ENCODE measurements around the gene SV2B.

The SV2B gene

GRCh38 chr15:91307601-91308000, 207.5 kb downstream of the SV2B start:
- Histone ChIP-seq H4K20me1 (ENCODE audit: low read depth, low read length) (no peaks in the 10 kb centered on the region), H2AFZ (ENCODE audit: low read depth, low read length, severe bottlenecking) (no peak overlapping the region), H3F3A (ENCODE audit: insufficient read depth) (no peaks in the 10 kb centered on the region), H3K27me3 (ENCODE audit: low read length) (no peaks in the 10 kb centered on the region), H3K9me2 (replicated peaks; ENCODE audit: insufficient read depth, low read length) (no peaks in the 10 kb centered on the region), H3K79me2 (ENCODE audit: insufficient read depth, low read length) (no peaks in the 10 kb centered on the region), H3K36me3 (ENCODE audit: low read length) (no peaks in the 10 kb centered on the region), H3K4me3 (ENCODE audit: insufficient read depth, low read length, poor library complexity, severe bottlenecking) (no peak overlapping the region), H3K27ac (ENCODE audit: low read depth, low read length) (no peak overlapping the region), H3K9me3 (ENCODE audit: insufficient read depth, low read length) (no peaks in the 10 kb centered on the region), H3K4me2 (ENCODE audit: low read depth, low read length, poor library complexity, severe bottlenecking) (no peak overlapping the region), H3K9ac (ENCODE audit: low read length) (no peak overlapping the region)
- TF ChIP-seq CTCF (IDR thresholded peaks at IDR 0.05; ENCODE audit: insufficient read depth, low read length, poor library complexity, severe bottlenecking) (no peak), EZH2phosphoT487 (conservative IDR thresholded peaks at IDR 0.05; ENCODE audit: low read length) (no peak)

- TF ChIP-seq CTCF (IDR thresholded peaks at IDR 0.05; ENCODE audit: insufficient read depth, low read length, poor library complexity, severe bottlenecking) (no peak), EZH2phosphoT487 (conservative IDR thresholded peaks at IDR 0.05; ENCODE audit: low read length) (no peak)
- H3K9ac ChIP-seq (ENCODE audit: low read length) = no peak overlapping the region
- no peak overlapping the region for H3K4me3 ChIP-seq (ENCODE audit: insufficient read depth, low read length, poor library complexity, severe bottlenecking)
- no peaks in the 10 kb centered on the region for H3F3A ChIP-seq (ENCODE audit: insufficient read depth)
- no peaks in the 10 kb centered on the region for H3K9me2 ChIP-seq (replicated peaks; ENCODE audit: insufficient read depth, low read length)
- no peaks in the 10 kb centered on the region for H3K9me3 ChIP-seq (ENCODE audit: insufficient read depth, low read length)
- H3K79me2 ChIP-seq (ENCODE audit: insufficient read depth, low read length) = no peaks in the 10 kb centered on the region
- no peak overlapping the region for H3K27ac ChIP-seq (ENCODE audit: low read depth, low read length)
- H3K4me2 ChIP-seq (ENCODE audit: low read depth, low read length, poor library complexity, severe bottlenecking) = no peak overlapping the region
- H4K20me1 ChIP-seq (ENCODE audit: low read depth, low read length) = no peaks in the 10 kb centered on the region
- H2AFZ ChIP-seq (ENCODE audit: low read depth, low read length, severe bottlenecking) = no peak overlapping the region
- no peaks in the 10 kb centered on the region for H3K36me3 ChIP-seq (ENCODE audit: low read length)
- H3K27me3 ChIP-seq (ENCODE audit: low read length) = no peaks in the 10 kb centered on the region
These were observed 208.1 kb downstream of the SV2B start for GRCh38 chr15:91308199-91308598.

GRCh38 chr15:91308855-91309254, 208.8 kb downstream of the SV2B start:
- no peaks in the 10 kb centered on the region for H3K79me2 ChIP-seq (ENCODE audit: insufficient read depth, low read length)
- no peak overlapping the region for H3K9ac ChIP-seq (ENCODE audit: low read length)
- H2AFZ ChIP-seq (ENCODE audit: low read depth, low read length, severe bottlenecking) = no peak overlapping the region
- no peaks in the 10 kb centered on the region for H3K27me3 ChIP-seq (ENCODE audit: low read length)
- H3F3A ChIP-seq (ENCODE audit: insufficient read depth) = no peaks in the 10 kb centered on the region
- no peak overlapping the region for H3K27ac ChIP-seq (ENCODE audit: low read depth, low read length)
- TF ChIP-seq EZH2phosphoT487 (conservative IDR thresholded peaks at IDR 0.05; ENCODE audit: low read length) (no peak), CTCF (IDR thresholded peaks at IDR 0.05; ENCODE audit: insufficient read depth, low read length, poor library complexity, severe bottlenecking) (no peak)
- H4K20me1 ChIP-seq (ENCODE audit: low read depth, low read length) = no peaks in the 10 kb centered on the region
- H3K4me2 ChIP-seq (ENCODE audit: low read depth, low read length, poor library complexity, severe bottlenecking) = no peak overlapping the region
- no peaks in the 10 kb centered on the region for H3K36me3 ChIP-seq (ENCODE audit: low read length)
- H3K4me3 ChIP-seq (ENCODE audit: insufficient read depth, low read length, poor library complexity, severe bottlenecking) = no peak overlapping the region
- no peaks in the 10 kb centered on the region for H3K9me3 ChIP-seq (ENCODE audit: insufficient read depth, low read length)
- H3K9me2 ChIP-seq (replicated peaks; ENCODE audit: insufficient read depth, low read length) = no peaks in the 10 kb centered on the region

Measured in SU-DHL-6 (cell line).